ENCODE measurements around the gene CCDC47. TPM values are rescaled to one million over a fixed set of nuclear protein-coding genes. Genes with fewer than 3 reads are reported as not detected.
A peak's percentile ranks its signal among the peaks of the same experiment; 100 is the strongest.

Gene CCDC47
- total RNA-seq, 2 donors from 2014 or later = 40.2 to 101 TPM

DNA sequence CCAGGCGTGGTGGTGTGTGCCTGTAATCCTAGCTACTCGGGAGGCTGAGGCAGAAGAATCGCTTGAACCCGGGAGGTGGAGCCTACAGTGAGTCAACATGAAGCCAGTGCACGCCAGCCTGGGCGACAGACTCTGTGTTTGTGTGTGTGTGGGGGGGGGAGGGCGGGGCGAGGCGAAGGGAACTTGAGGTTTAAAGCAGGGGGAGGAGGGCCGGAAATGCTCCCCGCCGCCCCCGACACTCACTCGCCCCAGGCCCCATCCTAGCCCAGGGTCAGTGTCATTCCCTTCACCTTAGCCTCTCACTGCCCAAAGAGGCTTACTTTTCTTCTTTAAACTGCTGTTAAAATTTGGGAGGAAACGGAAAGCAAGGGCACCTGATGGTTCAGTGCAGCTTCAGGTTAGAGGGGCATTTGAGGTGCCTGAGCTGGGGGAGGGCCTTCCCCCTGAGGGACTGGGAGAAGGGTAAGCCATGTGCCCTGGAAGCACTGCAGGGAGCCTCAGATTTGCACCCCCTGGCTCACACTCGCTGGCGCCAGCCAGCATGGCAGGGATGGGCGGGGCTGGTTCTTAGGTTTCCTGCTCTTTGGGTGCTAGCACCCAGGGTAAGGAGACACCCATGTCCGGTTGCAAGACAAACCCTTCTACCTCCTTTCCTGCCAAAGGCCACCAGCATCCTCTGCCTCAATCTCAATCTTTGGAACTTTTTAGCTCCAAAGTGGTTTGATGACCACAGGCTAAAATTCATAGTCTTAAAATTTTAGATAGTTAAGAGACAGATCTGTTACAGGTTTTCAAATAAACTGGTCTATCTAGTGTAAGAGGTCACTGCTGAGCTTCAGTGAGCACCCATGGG is 71.3 kb downstream of the CCDC47 start:
- Histone ChIP-seq H3K9me3 (no peaks in the 10 kb centered on the region), H3K27me3 (replicated peaks; ENCODE audit: insufficient read depth) (no peaks in the 10 kb centered on the region), H3K4me1 (ENCODE audit: control insufficient read depth in 1 of 2, low read depth in 2 of 2) (peaks cover 11 to 24% of the 10 kb centered on the region in 2 donors), H3K36me3 (peaks cover 19% of the 10 kb centered on the region), H3K4me3 (peak overlapping the region; percentile 78), H3K27ac (no peak overlapping the region)
- DNase-seq (ENCODE audit: low spot score) = no peak
- ATAC-seq (ENCODE audit: insufficient number of reproducible peaks, low FRiP score, low read depth) = no peak
- TF ChIP-seq, protein P1, sequence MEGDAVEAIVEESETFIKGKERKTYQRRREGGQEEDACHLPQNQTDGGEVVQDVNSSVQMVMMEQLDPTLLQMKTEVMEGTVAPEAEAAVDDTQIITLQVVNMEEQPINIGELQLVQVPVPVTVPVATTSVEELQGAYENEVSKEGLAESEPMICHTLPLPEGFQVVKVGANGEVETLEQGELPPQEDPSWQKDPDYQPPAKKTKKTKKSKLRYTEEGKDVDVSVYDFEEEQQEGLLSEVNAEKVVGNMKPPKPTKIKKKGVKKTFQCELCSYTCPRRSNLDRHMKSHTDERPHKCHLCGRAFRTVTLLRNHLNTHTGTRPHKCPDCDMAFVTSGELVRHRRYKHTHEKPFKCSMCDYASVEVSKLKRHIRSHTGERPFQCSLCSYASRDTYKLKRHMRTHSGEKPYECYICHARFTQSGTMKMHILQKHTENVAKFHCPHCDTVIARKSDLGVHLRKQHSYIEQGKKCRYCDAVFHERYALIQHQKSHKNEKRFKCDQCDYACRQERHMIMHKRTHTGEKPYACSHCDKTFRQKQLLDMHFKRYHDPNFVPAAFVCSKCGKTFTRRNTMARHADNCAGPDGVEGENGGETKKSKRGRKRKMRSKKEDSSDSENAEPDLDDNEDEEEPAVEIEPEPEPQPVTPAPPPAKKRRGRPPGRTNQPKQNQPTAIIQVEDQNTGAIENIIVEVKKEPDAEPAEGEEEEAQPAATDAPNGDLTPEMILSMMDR (IDR thresholded peaks at IDR 0.05) = no peak

DNA sequence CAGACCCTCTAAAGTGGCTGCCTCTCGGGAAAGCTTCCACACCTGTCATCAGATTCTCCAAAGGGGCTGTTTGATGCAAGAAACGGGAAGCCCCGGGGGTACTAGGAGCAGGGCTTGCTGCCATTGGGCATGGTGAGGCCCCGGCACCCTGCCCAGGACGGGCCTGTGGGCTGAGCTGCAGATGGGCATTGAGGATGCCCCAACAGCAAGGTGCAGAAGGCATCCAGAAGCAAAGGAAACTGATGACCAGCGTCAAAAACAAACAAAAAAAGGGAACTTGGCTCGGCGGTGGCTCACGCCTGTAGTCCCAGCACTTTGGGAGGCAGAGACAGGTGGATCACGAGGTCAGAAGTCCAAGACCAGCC is 72.0 kb downstream of the CCDC47 start:
- no peak for DNase-seq (ENCODE audit: low spot score)
- H3K4me3 ChIP-seq = peak overlapping the region; percentile 78
- H3K9me3 ChIP-seq = no peaks in the 10 kb centered on the region
- no peak for ATAC-seq (ENCODE audit: insufficient number of reproducible peaks, low FRiP score, low read depth)
- H3K4me1 ChIP-seq (ENCODE audit: control insufficient read depth in 1 of 2, low read depth in 2 of 2) = peaks cover 11 to 24% of the 10 kb centered on the region in 2 donors
- no peaks in the 10 kb centered on the region for H3K27me3 ChIP-seq (replicated peaks; ENCODE audit: insufficient read depth)
- peaks cover 15% of the 10 kb centered on the region for H3K36me3 ChIP-seq
- TF ChIP-seq, protein P1 (IDR thresholded peaks at IDR 0.05) = no peak
- H3K27ac ChIP-seq = peak overlapping the region; percentile 82 to 83

DNA sequence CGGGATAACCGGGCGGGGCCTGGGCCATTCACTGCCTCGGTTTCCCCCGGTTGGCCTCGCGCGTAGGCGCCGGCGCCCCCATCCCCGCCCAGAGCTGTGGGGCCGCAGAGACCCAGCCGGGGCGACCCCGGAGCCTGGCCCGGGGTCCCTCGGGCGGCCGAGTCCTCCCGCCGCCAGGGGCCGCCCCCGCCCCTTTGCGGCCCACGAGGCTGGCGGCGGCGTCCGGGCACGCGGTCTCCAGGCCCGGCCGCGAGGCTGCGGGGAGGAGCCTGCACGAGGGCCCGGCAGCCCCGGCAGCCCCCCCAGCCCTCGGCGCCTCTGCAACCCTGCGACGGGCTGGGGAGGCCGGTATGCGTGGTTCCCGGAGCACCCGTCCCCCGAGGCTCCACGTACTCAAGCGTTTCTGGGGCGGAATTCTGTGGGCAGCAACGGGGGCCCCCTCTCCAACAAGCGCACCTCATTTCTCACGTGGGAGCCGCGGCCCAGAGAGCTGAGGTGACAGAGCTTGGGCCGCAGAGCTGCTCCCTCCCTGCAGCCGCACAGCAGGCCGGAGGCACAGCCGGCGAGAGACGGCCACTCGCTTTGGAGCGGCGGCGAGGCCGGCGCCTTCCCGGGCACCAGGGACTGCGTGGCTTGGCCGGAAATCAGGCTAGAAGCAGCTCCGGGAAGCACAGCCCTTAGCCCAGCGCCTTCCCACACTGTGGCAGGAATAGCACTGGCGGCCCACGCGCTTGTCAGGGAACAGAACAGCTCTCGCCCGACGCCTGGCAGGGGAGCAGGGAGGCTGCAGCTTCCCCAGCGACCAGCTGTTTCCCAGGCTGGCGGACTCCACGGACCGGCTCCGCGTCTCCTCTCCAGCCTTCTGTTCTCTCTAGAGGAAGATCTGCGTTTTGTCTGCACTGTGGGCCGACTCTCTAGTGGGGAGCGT is 72.6 kb downstream of the CCDC47 start:
- H3K4me1 ChIP-seq (ENCODE audit: control insufficient read depth in 1 of 2, low read depth in 2 of 2) = peaks cover 11 to 24% of the 10 kb centered on the region in 2 donors
- DNase-seq (ENCODE audit: low spot score) = peak; percentile 60
- peak overlapping the region; percentile 82 to 83 for H3K27ac ChIP-seq
- H3K27me3 ChIP-seq (replicated peaks; ENCODE audit: insufficient read depth) = no peaks in the 10 kb centered on the region
- no peaks in the 10 kb centered on the region for H3K9me3 ChIP-seq
- ATAC-seq (ENCODE audit: insufficient number of reproducible peaks, low FRiP score, low read depth) = no peak
- peaks cover 13% of the 10 kb centered on the region for H3K36me3 ChIP-seq
- H3K4me3 ChIP-seq = peak overlapping the region; percentile 78
- TF ChIP-seq, protein P1 (IDR thresholded peaks at IDR 0.05) = peak; percentile 34

DNA sequence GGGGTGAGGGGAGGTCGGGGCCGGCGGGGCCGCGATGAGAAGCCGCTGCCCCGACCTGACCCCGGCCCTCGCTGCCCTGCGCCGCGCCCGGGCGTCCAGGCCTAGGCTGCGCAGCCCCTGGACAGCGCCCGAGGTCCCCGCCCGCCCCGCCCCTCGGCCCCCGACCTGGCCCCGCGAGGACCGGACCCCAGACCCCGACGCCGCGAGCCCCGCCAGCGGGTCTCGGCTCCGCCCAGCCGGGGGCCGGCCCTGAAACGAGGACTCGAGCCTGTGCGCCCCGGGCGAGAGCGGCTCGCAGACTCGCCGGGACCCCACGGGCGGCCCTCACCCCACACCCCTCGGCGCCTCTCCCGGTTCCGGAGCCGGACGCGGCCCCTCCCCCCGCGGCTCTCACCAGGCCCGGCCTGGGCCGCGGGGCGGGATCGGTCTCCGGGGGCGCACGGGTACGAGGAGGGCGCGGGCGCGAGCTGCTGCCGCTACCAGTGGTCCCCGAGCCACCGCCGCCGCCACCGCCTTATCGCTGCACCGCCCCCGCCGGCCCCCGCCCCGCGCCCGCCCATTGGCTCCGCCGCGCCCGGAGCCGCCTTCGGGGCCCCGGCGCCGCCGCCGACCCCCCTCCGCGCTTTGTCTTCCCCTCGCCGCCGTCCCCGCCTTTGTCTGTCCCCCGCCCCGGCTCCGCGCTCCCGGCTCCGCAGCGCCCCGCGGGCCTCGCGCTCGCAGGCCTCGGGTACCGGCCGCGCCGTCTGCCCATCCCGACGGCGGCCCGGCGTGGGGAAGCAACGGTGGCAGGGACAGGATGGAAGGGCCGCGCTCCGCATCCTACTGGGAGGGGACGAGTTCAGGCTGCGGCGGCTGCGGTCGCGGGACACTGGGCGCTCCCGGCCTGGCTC is 73.5 kb downstream of the CCDC47 start, which contains the start of gene LIMD2:
LIMD2 (minus strand) TSS at position 488 of the 890 bp plus-strand sequence. CDS start 827 bp downstream, outside the sequence.
- H3K36me3 ChIP-seq = peaks cover 16% of the 10 kb centered on the region
- H3K27ac ChIP-seq = peak within 1 kb of the TSS; percentile 82 to 83
- H3K9me3 ChIP-seq = no peaks in the 10 kb centered on the region
- DNase-seq (ENCODE audit: low spot score) = no peak
- no peaks in the 10 kb centered on the region for H3K27me3 ChIP-seq (replicated peaks; ENCODE audit: insufficient read depth)
- TF ChIP-seq, protein P1 (IDR thresholded peaks at IDR 0.05) = no peak
- H3K4me1 ChIP-seq (ENCODE audit: control insufficient read depth in 1 of 2, low read depth in 2 of 2) = peaks cover 11 to 24% of the 10 kb centered on the region in 2 donors
- peak within 1 kb of the TSS; percentile 78 for H3K4me3 ChIP-seq
- ATAC-seq (ENCODE audit: insufficient number of reproducible peaks, low FRiP score, low read depth) = peak; percentile 26
